Stimulated activated CD4-positive, alpha-beta T cell treated with anti-CD3 and anti-CD28 coated beads, Interleukin-2, amount 100 ng/mL, for 24 hours (primary cell): ENCODE results near the gene GPLD1.
A peak's percentile ranks its signal among the peaks of the same experiment; 100 is the strongest.
"Not testable (repeated sequence)": the region's sequence is repeated elsewhere in the genome, so short reads cannot be mapped to it uniquely, and the experiment has no call there.

Source experiments
- DNase-seq, 2 donors: peaks; one replicate each; pipeline ENCODE4 v3.0.0-alpha.2; 2020

GPLD1 gene, protein sequence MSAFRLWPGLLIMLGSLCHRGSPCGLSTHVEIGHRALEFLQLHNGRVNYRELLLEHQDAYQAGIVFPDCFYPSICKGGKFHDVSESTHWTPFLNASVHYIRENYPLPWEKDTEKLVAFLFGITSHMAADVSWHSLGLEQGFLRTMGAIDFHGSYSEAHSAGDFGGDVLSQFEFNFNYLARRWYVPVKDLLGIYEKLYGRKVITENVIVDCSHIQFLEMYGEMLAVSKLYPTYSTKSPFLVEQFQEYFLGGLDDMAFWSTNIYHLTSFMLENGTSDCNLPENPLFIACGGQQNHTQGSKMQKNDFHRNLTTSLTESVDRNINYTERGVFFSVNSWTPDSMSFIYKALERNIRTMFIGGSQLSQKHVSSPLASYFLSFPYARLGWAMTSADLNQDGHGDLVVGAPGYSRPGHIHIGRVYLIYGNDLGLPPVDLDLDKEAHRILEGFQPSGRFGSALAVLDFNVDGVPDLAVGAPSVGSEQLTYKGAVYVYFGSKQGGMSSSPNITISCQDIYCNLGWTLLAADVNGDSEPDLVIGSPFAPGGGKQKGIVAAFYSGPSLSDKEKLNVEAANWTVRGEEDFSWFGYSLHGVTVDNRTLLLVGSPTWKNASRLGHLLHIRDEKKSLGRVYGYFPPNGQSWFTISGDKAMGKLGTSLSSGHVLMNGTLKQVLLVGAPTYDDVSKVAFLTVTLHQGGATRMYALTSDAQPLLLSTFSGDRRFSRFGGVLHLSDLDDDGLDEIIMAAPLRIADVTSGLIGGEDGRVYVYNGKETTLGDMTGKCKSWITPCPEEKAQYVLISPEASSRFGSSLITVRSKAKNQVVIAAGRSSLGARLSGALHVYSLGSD

DNA sequence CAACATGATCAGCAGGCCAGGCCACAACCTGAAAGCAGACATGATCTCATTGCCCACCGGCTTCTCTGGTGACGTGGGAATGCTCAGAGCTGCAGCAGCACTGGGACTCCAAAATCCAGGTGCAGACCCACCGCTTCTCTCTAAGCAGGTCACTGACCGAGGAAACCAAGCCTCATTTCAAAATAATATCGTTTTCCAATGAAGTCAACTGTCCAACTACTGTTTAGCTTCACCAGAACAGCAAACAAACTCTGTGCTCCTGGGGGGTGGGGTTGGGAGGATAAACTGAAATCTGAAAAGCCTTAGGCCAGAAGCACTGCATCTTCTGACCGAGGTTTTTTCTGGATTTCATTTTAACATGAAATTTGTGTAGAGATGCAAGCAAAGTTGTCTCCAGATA, at the start of gene GPLD1:
TSS of gene GPLD1 (minus strand) at position 109 of the 400 bp plus-strand sequence. CDS start at position 42, 67 bp downstream.
- DNase-seq: no peak

DNA sequence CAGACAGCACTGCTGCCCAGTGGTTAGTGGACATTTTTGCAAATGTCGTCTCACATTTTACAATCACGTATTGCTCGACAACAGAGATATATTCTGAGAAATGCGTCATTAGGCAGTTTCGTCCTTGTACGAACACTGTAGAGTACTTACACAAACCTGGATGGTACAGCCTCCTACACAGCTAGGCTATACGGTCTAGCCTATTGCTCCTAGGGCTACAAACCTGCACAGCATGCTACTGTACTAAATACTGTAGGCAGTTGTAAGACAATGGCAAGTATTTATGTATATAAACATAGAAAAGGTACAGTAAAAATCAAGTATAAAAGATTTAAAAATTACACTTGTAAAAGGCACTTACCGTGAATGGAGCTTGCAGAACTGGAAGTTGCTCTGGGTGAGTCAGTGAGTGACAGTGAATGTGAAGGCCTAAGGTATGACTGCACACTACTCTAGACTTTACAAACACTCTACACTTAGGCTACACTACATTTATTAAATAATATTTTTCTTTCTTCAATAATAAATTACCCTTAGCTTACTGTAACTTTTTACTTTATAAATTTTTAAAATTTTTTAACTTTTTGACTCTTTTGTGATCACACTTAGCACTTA, 48.5 kb upstream of the GPLD1 start:
- DNase-seq: no peak

DNA sequence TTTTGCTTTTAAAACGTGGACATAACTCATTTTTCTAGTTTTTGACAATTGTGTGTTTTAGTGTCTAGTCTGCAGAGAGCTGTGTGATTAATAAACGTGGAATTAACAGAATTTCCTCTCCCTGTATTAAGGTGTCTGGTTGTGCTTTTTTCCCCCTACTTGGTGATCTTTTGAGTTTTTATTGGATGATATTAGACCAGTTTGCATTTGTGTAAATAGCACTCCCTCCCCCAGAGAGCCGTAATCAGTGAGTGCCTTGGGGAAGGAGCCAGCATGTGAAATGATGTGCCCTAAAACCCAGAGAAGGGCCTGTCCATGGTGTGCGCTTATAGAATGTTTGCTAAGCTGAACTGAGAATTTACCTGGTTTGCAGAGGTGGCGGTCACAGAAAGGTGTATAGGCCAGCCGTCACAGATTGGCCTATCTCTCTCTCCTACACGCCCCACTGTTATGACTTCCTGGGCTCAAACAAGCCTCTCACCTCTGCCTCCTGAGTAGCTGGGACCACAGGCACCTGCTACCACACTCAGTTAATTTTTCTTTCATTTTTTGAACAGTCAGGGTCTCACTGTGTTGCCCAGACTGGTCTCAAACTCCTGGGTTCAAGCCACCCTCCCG, 47.8 kb upstream of the GPLD1 start:
- no peak for DNase-seq

DNA sequence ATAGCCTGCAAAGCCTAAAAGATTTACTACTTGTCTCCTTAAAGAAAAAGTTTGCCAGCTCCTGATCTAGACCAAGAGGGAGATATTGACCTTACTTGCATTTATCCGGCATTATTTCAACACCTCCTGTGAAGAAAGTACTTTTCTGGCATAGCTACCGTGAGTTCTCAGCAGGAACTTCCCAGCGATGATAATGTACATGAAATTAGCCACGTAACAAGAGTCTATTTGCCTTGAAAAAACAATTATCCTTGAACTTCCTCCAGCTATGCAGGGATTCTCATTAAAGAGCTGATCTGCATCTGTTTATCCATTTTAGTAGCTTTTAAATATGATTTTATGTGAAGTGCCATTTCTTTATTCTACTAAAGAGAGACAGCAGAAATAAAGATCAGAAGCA, 47.1 kb upstream of the GPLD1 start:
- DNase-seq: no peak

DNA sequence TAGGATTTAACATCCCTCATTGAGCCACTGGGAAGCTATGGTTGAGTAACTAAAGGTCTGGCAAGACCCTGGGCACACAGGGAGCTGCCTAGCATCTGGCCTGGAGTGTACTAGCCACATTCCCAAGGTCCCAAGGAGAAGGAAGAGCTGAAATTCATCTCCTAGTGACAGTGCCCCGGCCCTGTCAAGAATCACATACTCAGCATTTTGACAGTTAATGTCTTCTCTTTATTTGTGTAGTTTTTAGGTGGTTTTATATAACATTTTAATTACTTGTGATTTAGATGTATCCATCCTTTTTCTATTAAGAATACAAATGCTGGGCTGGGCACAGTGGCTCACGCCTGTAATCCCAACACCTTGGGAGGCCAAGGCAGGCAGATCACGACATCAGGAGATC, 45.8 kb upstream of the GPLD1 start:
- no peak for DNase-seq

DNA sequence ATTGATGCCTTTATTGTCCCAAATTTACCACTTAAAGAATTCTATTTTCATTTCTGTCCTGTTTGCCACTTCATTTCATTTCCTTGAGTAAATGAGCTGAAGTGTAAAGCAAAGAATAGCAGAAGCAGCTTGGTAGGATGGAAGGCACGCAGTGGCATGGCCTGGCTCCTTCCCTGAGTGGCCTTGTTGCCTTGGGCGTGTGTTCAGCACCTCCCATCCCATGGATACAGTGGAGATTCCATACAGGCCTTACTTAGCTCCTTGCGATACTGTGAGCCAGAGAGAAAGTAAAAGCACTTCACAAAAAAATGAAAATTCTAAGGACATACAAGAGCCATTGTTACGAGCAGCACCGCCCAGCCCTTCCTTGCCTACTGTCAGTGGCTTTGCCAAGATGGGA, 45.0 kb upstream of the GPLD1 start:
- DNase-seq: no peak

DNA sequence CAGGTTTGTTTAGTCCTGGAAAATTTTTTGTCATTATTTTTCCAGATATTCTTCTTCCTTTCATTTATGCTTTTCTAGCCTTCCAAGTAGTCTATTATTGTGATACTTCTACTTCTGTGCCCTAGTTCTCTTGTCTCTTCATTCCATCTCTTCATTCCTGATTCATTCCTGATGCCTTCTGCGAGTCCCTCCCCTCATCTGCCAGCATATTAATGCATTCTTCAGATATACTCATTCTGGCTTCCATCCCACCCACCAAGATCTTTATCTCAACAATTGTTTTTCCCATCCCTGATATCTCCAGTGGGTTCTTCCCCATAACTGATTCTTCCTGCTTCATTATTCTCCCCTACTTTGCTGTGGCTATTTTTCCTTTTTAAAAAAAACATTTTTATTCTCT, 40.6 kb upstream of the GPLD1 start:
- DNase-seq: no peak

DNA sequence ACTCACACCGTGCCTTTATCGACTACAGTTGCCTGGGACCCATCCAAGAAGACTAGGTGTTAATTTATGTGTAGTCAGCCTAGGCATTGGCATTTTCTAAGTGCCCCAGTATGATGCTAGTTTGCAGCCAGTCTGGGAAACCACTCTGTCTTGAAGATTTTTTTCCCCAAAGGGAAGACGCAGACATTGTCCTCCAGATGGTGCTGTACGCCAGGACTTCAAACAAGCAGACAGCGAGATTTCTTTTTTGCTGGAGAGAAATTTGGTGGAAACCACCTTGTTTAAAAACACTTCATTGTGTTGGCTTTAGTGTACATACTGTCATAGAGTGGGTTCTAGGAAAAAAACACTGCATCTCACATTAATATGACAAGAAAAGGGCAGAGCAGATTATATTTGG, 35.4 kb upstream of the GPLD1 start:
- no peak for DNase-seq

DNA sequence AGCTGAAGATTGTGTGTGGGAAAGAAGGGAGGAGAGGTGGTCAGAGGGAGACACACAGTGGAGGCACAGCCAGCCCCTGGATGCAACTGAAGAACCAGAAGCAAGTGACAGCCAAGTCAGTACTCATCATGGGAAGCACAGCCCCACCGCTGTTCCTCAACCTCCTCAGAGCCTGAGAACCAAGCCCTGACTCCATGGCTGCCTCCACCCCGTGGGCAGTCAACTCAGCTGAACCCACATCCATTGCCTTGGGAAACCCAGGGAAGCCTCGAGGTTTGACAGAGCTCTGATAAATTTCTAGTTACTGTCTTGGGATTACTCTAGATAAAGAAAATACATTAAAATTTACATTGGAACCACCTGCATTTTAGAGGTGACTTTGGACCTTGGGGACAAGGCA, 35.0 kb upstream of the GPLD1 start:
- no peak for DNase-seq

DNA sequence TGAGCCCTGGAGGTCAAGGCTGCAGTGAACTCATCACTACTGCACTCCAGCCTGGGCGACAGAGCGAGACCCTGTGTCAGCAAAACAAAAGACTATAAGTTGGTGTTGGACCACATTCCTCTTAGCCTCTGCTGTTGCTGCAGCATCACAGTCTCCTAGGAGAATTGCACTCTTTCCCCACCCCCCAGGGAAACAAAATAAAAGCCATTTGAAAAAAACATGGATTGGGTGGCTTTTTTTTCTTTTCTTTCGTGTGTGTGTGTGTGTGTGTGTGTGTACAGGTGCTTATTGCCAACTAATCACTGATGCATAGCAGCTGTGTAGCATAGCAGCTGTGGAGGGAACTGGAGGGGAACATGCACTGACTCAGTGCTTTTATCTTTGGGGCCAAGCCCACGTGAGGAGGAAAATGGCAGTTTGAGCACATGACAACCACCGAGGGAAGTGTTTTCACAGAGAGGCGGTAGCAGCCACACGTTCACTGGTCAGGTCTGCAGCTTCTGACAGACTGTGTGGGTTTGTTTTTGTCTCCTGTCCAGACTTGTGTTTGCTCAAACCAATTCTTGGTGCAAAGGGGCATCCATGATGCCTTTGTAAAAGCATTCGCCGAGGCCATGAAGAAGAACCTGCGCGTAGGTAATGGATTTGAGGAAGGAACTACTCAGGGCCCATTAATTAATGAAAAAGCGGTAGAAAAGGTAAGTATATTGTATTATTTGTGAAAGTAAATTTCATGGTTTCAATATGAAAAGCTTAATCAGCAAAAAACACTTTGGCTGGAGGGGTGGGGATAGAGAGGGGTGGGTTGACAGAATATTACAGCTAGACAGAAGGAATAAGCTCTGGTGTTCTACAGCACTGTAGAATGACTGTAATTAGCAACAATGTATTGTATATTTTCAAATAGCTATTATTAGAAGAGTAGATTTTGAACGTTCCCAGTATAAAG, 33.1 kb upstream of the GPLD1 start:
- no peak for DNase-seq

DNA sequence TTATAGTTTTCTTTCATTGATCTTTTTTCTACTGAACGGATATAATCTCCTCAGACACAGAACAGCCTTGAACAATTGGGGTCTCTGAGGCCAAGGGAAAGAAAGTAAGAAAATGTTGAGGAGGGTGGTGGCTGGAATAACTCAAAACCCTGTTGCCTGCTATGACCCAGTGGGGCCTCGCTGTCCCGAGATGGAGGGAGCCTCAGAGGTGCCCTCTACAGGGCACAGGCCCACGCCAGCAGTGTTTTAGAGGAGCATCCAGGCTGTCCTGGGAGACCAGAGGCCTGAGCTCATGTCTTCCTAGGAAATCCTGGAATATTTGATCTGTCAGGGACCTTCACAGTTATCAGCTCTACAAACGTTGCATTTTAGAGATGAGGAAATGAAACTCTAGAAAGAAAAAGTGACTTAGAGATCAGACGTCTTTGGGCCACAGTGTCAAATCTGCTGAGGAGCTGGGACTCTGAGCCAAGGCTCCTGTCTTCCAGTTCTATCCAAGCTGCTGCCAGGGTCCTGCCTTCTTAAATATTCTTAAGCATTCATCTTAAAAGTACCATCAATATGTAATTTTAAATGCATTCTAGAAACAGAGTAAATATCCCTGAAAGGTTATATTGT, 31.7 kb upstream of the GPLD1 start:
- peak; percentile 37 to 42 for DNase-seq

DNA sequence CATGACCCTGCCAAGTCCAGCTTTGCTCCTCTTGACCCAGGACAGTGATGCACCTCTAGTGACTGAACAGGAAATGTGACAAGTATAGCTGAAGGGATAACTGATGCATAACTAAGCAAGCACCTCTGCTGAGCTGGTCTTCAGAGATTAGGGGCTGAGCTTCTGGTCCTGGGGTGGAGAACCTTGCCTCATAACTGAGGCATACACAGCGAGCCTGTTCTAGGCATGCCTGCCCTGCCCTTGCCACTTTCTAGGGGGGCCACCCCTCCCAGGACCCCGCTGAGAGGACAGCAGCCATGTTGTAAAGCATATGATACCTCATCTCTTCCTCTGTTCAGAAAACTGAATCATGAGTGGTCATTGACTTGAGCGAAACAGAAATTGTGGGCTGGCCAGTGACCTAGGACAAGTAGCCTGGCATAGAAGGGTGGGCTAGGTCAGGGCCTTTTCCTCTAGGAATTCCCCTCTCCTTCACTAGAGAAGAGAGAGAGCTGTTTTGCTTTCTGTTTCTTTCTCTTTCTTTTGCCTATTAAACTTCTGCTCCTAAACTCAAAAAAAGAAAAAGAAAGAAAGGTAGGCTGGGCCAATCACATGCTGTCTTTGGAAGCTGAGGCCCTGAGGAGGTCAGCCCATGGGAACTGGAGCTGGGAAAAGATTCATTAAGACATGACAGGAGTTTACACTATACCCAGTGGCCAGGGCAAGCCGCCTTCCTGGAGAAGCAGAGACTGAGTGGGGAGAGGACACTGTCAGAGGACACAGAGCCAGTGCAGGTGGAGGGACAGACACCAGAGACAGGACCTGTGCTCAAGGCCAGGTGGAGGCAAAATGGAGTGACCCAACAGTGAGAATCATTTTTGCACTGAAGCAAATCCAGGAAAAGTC, 28.5 kb upstream of the GPLD1 start:
- no peak for DNase-seq

DNA sequence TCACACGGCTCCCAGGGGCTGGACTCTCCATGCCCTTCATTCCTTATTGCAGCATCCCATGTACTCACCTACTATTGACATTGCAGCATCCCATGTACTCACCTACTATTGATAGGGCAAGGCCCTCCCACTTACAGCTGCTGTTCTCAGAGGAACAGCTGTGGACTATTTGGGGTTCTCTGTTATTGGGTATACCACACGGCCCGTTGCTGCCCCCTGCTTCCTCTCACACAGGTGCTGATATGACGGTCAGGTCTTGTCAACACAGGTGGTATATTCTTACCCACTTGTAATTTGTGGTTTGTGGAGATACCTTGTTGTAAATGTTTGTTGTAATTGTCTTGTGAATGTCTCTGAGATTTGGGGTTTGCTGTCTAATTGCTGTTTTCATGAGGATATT, 24.2 kb upstream of the GPLD1 start:
- DNase-seq: no peak

DNA sequence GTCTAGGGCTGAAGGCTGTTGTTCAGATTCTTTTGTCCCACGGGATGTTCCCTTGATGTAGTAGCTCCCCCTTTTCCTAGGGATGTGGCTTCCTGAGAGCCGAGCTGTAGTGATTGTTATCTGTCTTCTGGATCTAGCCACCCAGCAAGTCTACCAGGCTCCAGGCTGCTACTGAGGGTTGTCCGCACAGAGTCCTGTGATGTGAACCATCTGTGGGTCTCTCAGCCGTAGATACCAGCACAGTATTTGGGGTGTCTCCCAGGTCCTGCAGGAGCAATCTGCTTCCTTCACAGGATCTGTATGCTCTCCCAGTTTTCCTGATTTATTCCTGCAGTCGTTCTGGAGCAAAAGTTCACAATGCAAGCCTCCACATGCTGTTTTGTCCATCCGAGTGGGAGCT, 22.6 kb upstream of the GPLD1 start:
- DNase-seq: not testable (repeated sequence)

DNA sequence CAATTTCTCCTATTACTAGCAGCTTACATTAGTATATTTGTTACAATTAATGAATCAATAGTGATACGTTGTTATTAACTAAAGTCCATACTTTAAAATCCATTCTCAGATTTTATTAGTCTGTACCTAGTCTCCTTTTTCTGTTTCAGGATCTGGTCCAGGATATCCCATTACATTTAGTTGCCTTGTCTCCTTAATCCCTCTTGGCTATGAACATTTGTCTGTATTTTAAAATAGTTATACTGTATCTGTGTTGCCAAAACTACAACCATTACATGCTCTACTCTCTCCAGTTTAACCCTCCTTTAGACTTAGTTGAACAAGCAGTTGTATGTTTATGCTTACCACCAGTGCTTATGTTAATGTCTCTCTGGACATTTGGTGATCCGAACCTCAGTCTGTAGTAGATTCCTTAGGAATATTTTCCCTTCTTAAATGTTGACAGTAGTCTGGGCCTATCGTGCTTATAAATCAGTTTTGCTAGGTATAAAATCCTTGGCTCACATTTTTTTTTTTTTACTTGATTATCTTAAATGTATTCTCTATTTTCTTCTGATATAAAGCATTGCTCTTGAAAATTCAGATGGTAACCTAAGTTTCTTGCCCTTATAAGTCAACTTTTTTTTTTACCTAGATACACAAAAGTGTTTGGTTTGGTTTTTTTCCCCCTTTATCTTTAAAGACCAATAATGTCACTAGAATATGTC, 17.6 kb upstream of the GPLD1 start:
- DNase-seq: no peak

DNA sequence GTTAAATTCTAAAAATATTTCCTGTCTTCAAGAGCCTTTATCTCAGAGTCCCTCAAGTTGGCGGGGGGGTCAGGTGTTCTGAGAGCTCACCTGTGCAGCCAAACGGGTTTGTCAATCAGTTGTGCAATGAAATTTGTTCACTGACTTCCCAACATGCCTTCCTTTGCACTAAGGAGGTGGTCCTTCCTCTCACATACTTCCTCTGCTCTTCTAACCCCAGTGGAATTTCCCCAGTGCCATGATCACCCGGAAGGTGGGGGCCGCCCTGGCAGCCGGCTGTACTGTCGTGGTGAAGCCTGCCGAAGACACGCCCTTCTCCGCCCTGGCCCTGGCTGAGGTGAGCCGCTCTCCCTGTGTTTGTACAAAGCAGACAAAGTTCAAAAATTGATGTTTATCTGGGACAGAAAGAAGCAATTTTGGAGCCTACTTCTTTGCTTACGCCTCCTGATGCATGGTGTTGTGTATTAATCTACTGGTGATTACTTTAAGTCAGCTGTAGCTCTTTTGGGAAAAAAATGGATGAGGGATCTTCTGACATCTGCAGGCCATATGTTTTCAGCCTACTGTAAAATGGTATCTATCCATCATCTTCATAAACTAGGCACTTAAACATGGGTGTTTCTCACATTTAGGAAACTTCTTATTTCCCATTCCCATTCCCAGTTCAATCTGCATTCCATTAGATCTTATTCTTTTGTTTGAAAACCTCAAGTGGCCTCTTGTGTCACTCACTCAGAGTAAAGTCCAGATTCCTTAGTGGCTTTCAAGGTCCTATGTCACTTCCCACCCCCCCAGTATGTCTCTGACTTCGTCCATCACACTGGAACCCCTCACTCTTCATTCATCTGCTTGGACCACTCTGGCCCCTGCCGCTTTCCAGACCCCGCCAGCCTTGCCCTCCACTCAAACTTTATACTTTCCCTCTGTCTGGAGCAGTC, 15.5 kb upstream of the GPLD1 start:
- no peak for DNase-seq

DNA sequence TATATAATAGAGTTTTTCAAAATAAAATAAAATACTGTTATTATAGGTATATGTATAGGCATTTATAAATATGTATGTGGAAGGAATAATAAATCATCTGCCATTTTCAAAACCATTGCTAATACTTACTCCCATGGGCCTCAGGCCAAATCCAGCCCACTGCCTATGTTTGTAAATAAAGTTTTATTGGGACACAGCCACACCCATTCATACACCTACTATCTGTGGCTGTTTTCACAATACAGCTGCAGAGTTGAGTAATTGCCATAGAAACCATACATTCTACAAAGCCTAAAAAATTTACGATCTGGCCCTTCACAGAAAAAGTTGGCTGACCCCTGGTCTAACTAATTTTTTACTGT, 14.9 kb upstream of the GPLD1 start:
- no peak for DNase-seq

DNA sequence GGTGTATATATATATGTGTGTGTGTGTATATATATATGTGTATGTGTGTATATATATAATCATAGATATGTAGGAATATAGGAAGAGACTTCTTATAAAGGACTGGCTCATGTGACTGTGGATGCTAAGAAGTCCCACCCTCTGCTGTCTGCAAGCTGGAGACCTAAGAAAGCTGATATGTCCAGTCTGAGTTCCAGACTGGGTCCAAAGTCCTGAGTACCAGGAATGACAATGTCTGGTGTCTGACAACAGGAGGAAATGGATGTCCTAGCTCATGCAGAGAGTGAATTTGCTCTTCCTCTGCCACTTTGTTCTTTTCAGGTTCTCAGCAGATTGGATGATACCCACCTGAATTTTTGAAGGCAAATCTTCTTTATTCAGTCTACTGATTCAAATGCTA, 12.5 kb upstream of the GPLD1 start:
- DNase-seq: no peak

DNA sequence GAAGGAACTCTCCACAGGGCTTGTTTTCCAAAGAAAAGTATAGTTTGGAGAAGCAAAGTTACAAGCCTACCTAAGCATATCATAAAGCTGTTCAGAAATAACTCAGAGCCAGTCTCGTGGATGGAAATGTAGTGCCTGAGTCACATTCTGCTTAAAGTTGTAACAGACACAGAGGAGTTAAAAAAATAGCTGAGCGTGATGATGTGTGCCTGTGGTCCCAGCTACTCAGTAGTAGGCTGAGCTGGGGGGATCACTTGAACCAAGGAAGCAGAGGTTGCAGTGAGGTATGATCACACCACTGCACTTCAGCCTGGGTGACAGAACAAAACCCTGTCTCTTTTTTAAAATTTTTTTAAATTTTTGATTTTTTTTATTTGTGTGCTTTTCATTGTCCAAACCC, 12.0 kb upstream of the GPLD1 start:
- DNase-seq: no peak
